Measurements from ENCODE around the gene MRPS26.
"Not testable (repeated sequence)": the region's sequence is repeated elsewhere in the genome, so short reads cannot be mapped to it uniquely, and the experiment has no call there.

MRPS26 gene

DNA sequence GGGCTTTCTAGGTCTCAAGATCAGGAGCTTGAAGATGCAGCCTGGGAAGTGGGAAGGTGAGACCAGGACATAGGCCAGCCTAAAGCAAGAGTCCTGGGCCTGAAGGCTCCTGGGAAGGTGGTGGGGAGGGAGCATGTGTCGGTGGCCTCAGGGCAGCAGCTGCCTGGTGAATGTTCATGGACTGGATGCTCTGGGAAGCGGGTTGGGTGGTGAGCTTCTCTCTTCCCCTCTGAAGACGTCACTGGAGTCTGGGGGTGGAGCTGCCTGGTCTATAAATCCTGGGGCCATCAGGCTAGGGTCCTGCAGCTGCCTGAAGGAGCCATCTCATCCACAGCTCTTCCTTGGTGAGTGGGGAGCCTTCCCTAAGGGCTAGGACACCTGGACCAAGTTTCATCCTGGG, 2.5 kb upstream of the MRPS26 start, which contains the start of gene GNRH2:
GNRH2 (plus strand) TSS at position 301 of the 400 bp plus-strand sequence. CDS start 793 bp downstream, outside the sequence.
- DNase-seq = no peak

DNA sequence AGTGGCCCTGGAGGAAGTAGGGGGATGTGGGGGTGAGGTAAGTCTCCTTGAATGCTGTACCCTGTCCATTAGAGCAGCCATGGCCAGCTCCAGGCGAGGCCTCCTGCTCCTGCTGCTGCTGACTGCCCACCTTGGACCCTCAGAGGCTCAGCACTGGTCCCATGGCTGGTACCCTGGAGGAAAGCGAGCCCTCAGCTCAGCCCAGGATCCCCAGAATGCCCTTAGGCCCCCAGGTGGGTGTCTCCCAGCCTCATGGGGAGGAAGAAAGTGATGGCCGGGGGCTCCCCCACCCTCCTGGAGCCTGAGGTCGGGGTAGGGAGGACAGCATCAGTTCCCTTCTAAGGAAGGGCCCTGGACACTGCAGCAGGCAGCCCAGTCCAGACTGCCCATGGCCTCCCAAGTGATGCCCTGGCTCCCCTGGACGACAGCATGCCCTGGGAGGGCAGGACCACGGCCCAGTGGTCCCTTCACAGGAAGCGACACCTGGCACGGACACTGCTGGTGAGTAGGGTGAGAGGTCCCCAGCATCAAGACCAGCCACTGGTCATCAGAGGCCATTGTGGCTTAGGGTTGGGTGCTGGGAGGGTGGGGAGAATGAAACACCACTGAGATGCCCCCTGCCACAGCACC, 1.4 kb upstream of the MRPS26 start:
- DNase-seq = no peak

DNA sequence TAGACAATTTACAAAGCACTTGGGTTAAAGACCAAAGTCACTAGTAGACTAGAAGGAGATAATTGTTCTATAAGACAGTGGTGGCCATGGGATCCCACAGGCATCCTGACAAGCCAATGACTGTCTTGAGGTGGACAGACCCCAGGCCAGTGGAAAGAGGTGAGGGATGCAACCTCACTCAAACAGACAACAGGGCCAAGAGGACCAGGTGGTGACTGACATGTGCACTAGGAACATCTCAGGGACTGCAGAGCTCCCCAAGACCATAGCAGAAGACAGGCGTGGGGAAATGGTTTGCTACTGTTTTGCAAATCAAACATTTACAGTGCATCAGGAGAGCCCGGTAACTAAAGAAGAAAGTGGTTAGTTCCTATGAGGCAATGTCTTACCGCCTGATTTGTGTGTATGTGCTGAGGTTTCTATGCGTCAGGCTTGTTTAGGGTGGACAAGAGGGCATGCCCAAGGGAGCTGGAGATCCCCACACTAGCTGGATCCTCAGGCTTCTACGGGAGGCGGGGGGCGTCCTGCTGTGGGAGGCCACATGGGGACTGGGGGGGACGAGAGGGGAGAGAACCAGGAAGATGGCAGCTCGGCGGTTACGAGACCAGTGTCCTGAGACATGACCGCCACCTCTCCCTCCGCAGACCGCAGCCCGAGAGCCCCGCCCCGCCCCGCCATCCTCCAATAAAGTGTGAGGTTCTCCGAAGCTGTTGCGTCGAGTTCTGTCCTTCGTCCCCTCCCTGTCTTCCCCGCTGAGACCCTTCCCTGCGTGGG, 623 bp upstream of the MRPS26 start:
- peak; percentile 38 for DNase-seq

DNA sequence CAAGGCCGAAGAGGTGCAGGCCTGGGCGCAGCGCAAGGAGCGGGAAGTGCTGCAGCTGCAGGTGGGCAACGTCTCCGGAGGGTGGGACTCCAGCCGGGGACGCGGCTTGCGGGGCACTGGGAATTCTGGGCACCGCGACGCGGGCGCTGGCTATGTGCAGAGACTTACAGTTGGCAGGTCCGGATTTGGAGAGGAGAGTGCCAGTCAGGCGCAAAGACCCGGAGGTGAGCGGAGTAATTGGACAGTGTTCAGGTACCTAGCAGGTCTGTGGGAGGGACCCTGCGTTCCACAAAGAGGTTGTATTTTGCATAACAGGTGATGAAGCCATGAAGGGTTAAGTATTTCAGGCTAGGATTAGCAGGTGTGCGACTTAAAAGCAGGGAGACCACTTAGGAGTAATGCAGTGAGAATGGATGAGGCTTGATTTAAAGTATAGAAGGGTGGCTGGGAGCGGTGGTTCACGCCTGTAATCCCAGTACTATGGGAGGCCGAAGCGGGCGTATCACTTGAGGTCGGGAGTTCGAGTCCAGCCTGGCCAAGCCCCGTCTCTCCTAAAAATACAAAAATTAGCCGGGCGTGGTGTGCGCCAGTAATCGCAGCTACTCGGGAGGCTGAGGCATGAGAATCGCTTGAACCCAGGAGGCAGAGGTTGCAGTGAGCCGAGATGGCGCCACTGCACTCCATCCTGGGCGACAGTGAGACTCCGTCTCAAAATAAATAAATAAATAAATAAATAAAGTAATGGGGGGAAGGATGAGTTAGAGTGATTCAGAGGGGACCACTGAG, 1.0 kb downstream of the MRPS26 start:
- DNase-seq = peak; percentile 34

DNA sequence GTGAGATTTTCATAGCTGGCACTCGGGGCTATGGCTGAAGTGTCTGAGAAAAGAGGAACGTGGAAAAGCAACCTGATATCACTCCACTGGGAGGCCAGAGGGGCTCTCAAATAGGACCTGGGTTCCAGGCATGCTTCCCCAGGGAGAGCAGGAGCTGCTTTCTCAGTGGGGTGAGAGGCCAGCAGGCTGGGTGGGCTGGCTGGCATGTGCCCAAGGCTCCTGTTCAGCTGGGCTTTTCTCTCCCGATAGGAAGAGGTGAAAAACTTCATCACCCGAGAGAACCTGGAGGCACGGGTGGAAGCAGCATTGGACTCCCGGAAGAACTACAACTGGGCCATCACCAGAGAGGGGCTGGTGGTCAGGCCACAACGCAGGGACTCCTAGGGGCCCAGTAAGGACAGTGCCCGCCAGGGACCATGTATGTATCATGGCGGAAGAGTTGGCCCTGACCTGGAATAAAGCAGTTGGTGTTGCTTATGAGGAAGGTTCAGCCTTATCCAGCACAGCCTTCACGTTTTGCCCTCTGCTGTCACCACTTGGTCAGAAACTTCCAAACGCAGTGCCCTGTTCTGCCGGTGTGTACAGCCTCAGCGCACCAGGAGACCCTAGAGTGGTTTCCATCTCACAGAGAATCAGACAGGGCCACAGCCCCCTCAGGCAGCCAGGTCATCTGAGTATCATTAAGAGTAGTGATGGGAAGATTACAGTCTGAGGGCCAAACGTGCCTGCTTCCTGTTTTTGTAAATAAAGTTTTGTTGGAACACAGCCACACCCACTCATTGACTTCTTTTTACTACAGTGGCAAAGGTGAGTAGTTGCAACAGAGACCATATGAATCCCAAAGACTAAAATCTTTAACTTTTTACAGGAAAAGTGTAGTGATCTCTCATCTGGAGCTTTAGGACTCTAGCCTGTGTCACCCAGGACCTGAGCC, 1.9 kb downstream of the MRPS26 start:
- DNase-seq = no peak

DNA sequence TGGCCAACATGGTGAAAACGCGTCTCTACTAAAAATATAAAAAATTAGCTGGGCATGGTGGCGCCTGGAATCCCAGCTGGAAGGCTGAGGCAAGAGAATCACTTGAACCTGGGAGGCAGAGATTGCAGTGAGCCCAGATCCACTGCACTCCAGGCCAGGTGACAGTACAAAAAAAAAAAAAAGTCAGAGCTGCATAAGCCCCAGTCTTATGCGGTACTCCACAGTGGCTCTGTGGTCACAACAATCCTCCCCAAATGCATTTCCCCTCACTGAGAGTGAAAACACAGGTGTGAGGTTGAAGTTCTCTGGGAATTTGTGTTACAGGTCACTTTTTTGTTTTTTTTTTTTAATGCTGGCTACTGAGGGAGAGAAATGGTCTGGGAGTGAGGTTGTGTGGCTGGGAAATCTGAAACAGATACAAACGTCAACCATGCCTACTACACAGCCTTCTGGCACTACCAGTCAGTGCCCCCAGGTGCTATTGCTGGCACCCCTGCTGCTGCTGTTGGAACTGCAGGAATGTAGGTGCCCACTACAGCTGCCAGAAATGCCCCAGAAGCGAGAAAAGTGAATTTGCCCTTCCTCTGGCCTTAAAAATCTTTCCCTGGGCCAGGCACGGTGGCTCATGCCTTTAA, 5.7 kb downstream of the MRPS26 start:
- no peak for DNase-seq

DNA sequence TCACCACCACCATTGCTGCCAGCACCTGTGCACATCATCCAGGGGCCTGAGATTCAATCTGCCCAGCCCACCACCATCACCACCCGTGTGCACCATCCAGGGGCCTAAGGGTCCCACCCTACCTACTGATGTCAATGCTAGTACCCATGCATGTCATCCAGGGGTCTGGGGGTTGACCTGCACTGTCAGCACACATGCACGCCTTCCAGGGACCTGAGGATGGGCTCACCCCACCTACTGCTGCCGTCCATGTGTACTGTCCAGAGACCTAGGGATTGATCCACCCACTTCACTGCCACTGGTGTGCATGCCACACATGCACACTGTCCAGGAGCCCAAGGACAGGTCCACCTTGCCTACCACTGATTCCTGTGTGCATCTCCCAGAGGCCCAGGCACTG, 13.6 kb downstream of the MRPS26 start:
- DNase-seq = no peak

DNA sequence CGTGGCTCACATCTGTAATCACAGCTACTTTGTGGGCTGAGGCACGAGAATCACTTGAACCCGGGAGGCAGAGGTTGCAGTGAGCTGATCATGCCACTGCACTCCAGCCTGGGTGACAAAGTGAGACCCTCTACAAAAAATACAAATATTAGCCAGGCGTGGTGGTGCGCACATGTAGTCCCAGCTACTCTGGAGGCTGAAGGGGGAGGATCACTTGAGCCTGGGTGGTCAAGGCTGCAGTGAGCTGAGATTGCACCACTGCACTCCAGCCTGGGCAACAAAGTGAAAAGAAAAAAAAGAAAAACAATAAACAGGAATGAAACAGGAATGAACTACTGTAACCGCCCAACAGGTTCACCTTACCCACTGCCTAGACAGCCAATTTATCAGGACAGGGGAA, 18.3 kb downstream of the MRPS26 start:
- DNase-seq = not testable (repeated sequence)

DNA sequence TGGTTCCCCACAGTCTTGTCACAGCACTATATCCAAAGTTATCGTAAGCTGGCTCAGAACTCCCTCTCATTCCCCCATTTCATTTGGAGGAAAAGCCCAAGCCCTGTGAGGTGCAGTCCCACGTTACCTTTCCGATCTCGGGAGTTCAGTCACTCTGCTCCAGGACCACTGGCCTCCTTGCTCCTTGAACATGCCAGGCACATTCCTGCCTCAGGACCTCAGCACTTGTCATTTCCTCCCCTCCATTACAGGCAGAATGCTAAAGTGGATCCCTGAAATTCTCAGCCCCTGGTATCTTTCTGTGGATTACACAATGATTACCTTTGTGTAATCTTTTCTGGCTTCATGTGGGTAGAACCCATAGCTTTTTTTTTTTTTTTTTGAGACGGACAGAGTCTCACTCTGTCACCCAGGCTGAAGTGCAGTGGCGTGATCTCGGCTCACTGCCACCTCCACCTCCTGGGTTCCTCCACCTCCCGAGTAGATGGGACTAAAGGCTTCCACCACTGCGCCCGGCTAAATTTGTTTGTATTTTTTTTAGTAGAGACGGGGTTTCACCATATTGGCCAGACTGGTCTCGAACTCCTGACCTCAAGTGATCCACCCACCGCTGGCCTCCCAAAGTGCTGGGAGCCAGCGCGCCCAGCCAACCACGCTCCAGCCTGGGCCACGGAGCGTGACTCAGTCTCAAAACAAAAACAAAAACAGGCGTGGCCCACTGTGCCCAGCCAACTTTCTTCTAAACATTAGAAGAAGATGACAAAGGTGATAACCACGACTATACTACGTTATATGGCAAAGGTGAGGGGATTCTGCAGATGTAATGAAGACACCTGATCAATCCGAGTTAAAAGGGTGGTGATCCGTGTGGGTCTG, 21.5 kb downstream of the MRPS26 start:
- no peak for DNase-seq

DNA sequence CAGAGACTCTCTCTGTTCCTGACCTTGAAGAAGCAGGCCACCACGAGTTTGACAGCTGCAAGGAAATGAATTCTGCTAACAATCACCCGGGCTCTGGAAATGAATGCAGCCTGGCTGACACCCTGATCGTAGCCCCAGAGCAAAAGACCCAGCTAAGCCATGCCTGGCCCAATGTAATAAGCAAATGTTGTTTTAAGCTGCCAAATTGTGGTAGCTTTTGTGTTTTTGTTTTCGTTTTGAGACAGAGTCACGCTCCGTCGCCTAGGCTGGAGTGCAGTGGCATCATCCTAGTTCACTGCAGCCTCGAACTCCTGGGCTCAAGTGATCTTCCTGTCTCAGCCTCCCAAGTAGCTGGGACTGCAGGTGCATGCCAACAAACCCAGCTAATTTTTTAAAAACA, 22.2 kb downstream of the MRPS26 start:
- DNase-seq = no peak

DNA sequence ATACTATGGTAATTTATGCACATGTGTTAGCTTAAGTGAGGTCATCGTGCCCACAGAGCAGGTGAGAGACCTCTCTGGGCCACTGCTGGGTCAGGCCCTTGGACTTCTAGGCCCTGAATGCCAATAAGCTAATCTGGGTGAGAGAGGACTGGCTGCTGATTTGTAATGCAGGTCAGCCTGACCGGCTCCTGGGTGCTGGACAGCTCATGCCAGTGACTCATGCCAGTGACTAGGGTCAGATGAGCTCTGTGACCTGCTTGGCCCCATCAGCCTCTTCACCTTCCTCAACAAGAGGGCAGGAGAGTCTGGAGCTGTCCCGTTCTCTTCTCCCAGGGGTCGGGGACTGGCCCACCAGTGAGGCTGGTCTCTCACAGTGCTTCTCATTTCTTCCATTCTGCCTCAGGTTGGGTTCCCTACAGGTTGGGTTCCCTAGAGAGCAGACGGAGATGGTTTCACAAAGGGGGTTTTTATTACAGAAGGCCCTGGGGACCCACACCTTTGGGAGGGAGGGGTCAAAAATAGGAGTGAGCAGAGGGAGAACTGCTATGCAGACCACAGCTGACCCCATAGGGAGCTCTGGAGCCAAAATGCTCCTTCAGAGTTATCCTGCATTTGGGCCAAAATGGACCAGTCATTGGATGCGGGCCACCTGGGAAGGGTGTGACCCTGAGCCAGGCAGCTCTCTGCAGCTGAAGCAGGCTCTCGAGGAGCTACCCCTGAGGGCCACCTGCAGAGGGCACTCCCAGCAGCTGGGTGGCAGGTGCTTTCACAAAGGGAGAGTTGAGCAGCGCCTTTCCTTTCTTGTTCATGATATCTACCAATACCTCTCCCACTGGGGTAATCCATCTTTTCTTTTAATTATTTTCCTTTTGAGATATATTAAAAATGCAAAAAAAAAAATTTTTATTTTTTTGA, 23.4 kb downstream of the MRPS26 start:
- DNase-seq = no peak

DNA sequence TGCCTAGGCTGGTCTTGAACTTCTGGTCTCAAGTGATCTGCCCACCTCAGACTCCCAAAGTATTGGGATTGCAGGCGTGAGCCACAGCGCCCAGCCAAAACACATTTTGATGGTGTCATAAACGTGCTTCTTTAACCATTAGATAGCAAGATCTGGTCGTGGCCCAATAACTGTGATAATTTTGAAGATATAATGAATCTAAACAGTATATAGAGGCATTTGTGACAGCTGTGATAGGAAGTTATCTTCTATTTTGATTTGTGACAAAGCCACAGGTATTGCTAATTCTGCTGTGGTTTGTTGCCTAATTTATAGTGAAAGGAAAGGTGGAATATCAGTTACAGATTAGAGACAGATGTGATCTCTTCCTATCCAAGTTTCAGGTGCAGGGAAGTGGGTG, 24.9 kb downstream of the MRPS26 start:
- no peak for DNase-seq

DNA sequence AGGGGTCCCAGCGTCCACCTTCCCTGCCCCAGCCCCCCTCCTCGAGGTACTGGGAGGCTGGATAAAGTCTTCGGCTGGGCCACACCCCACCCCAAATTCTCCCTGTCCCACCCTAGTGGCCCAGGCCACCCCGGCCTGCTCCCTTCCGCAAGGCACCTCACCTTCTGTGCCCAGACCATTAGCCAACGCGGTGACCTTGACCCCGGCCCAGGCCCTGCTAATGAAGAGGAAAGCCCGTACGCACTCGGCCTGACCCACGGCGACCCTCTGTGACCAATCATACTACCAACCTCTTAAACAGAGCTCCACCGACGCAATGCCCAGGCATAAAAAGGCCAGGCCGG, 25.4 kb downstream of the MRPS26 start:
- DNase-seq = no peak

DNA sequence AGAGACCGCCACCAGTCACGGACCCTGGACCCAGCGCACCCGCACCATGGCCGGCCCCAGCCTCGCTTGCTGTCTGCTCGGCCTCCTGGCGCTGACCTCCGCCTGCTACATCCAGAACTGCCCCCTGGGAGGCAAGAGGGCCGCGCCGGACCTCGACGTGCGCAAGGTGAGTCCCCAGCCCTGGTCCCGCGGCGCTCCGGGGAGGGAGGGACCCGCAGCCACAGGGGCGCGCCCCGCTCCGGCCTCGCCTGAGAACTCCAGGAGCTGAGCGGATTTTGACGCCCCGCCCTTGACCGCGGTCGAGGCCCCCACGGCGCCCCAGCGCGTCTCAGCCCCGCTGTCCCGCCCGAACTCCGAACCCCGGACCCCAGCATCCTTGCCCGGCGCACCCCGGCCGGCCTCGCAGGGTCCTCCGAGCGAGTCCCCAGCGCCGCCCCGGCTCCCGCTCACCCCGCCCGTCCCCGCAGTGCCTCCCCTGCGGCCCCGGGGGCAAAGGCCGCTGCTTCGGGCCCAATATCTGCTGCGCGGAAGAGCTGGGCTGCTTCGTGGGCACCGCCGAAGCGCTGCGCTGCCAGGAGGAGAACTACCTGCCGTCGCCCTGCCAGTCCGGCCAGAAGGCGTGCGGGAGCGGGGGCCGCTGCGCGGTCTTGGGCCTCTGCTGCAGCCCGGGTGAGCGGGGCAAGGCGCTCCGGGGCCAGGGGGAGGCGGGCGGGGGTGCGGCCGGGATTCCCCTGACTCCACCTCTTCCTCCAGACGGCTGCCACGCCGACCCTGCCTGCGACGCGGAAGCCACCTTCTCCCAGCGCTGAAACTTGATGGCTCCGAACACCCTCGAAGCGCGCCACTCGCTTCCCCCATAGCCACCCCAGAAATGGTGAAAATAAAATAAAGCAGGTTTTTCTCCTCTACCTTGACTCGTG, 26.0 kb downstream of the MRPS26 start, which contains the start of gene OXT:
OXT (plus strand) TSS at position 11 of the 920 bp plus-strand sequence; CDS start at position 47, 36 bp downstream.
- DNase-seq = no peak

DNA sequence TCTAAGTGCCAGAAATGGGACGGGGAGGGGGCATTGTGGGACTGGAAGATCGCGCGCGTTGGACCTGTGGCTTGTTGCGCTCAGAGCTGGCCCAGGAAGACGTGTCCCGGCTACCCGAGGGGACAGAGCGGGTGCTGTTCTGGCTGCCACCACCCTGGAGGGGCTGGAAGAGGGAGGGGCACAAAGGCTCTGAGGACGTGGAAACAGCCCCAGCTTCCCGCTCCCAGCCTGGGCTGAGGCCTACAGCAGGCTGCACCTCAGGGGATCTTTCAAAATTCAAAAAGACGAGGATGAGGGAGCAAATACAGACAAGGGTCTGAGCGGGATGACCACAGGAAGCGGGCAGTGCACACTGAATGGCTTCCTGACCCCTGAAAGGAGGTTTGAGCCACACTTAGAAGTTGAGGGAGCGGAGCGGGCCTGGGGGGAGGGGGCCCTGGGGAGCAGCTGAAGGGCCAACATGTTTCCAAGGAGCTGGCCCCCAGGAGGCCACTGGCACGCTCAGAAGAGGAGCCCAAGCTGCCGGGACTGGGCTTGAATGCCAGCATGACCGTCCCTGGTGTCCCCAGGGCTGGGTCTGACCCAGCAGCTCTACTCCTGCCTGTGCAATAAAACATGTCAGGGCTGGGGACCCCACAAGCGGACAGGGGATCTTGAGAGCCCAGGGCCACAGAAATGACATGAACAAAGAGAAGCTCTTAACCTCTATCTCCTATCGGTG, 26.8 kb downstream of the MRPS26 start:
- no peak for DNase-seq

DNA sequence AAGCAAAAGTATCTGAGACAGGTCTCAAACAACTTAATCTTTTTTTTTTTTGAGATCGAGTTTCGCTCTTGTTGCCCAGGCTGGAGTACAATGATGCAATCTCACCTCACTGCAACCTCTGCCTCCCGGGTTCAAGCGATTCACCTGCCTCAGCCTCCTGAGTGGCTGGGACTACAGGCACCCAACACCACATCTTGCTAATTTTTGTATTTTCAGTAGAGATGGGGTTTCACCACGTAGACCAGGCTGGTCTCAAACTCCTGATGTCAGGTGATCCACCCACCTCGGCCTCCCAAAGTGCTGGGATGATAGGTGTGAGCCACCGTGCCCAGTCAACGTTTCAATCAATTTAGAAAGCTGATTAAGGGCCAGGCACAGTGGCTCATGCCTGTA, 27.4 kb downstream of the MRPS26 start:
- DNase-seq = not testable (repeated sequence)

DNA sequence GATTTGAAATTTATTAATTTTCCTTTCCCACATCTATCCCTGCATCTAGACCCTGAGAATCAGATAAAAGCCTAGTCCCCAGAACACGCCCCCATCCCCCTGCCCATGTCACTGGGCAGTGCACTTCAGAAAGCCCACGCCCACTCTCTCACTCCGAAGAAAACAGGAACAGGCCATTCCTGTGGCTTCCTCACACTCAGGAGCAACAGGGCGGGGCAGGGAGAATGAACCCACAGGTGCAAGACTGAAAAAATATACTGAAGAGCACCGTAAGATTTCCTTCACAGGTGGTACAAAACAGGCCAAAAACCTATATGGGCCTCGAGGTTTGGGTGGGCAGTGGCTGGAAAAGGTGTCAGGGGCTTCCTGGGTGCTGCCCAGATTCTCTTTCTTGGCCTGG, 29.0 kb downstream of the MRPS26 start:
- no peak for DNase-seq

DNA sequence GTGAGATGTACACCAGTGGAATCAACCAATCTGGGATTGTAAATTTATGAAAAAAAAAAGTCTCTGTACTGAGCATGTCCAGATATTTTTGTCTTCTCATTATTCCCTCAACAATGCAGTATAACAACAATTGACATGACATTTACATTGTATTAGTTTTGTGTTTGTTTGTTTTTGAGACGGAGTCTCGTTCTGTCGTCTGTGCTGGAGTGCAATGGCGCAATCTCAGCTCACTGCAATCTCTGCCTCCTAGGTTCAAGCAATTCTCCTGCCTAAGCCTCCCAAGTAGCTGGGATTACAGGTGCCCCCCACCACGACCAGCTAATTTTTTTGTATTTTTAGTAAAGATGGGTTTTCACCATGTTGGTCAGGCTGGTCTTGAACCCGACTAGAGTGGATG, 29.5 kb downstream of the MRPS26 start:
- DNase-seq = not testable (repeated sequence)

All from NCI-H2171 (cell line).